ENCODE results near the gene MEIS2. TPM values are rescaled to one million over a fixed set of nuclear protein-coding genes. Genes with fewer than 3 reads are reported as not detected.

Gene MEIS2
- total RNA-seq, 1 experiment from 2014 or later = 28.7 TPM

- BruUV-seq (replicated peaks) = no TSS peak
- Mint-ChIP-seq H3K9me3 (ENCODE audit: unreplicated experiment) (no peaks in the 10 kb centered on the region), H3K4me3 (ENCODE audit: unreplicated experiment) (no peak overlapping the region), H3K36me3 (ENCODE audit: insufficient read depth, unreplicated experiment) (no peaks in the 10 kb centered on the region), H3K27me3 (ENCODE audit: insufficient read depth, unreplicated experiment) (no peaks in the 10 kb centered on the region), H3K4me1 (ENCODE audit: low read depth, unreplicated experiment) (no peaks in the 10 kb centered on the region), H3K27ac (ENCODE audit: unreplicated experiment) (no peak overlapping the region)
- Histone ChIP-seq H3K36me3 (ENCODE audit: control insufficient read depth, insufficient read depth, low read length) (no peaks in the 10 kb centered on the region), H3K4me1 (no peaks in the 10 kb centered on the region), H3K4me3 (ENCODE audit: low read depth, low read length) (no peak overlapping the region), H3K9me3 (no peaks in the 10 kb centered on the region), H3K27me3 (replicated peaks; ENCODE audit: control insufficient read depth, insufficient read depth, low read length) (no peaks in the 10 kb centered on the region)
- TF ChIP-seq, protein P1, sequence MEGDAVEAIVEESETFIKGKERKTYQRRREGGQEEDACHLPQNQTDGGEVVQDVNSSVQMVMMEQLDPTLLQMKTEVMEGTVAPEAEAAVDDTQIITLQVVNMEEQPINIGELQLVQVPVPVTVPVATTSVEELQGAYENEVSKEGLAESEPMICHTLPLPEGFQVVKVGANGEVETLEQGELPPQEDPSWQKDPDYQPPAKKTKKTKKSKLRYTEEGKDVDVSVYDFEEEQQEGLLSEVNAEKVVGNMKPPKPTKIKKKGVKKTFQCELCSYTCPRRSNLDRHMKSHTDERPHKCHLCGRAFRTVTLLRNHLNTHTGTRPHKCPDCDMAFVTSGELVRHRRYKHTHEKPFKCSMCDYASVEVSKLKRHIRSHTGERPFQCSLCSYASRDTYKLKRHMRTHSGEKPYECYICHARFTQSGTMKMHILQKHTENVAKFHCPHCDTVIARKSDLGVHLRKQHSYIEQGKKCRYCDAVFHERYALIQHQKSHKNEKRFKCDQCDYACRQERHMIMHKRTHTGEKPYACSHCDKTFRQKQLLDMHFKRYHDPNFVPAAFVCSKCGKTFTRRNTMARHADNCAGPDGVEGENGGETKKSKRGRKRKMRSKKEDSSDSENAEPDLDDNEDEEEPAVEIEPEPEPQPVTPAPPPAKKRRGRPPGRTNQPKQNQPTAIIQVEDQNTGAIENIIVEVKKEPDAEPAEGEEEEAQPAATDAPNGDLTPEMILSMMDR (IDR thresholded peaks at IDR 0.05; ENCODE audit: insufficient read depth in 1 of 2, low read depth in 1 of 2, low read length in 1 of 2, severe bottlenecking in 1 of 2, unreplicated experiment in 1 of 2) = no peak
- no peak for DNase-seq
- ChIA-PET CTCF (no interaction called here), POLR2A (no interaction called here)
- intact Hi-C loops (cut with micrococcal nuclease; ENCODE audit: unreplicated experiment) = no loop called here
These were observed 15.2 kb upstream of the MEIS2 start for GRCh38 chr15:37115538-37115937.

DNA sequence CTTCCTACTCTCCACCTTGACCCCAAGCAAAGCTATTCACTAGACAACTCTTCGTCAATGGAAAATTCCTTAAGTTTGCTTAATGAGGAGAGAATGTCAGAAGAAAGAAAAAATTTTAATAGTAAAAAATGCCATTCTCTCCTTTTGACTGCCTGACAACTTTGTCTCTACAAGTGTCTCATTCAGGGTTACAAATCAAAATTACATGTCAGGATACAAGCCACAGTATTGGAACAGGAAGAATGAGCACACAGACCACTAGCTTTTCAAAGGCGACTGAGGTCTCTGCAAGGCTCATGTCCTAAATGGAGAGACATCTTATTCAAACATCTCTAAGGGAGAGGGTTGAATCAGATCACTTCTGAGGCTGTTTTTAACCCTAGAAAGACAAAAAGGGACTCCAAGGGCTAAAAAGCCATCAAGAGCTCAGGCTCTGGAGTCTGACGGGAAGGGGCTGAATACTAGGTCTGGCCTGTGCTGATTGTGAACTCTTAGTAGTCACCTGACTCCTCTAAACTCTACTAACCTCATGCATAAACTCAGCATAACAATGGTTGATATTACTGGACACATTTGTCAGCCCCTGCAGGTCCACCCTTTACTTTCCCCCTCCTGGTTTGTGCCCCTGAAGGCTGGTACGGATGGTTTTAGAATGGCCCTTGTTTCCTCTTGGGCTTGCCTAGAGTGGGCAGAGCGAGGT lies 12.8 kb upstream of the MEIS2 start:
- no peak for DNase-seq
- Mint-ChIP-seq H3K27me3 (ENCODE audit: insufficient read depth, unreplicated experiment) (no peaks in the 10 kb centered on the region), H3K4me1 (ENCODE audit: low read depth, unreplicated experiment) (peaks cover 7% of the 10 kb centered on the region), H3K4me3 (ENCODE audit: unreplicated experiment) (no peak overlapping the region), H3K36me3 (ENCODE audit: insufficient read depth, unreplicated experiment) (no peaks in the 10 kb centered on the region), H3K9me3 (ENCODE audit: unreplicated experiment) (no peaks in the 10 kb centered on the region), H3K27ac (ENCODE audit: unreplicated experiment) (no peak overlapping the region)
- TF ChIP-seq, protein P1 (IDR thresholded peaks at IDR 0.05; ENCODE audit: insufficient read depth in 1 of 2, low read depth in 1 of 2, low read length in 1 of 2, severe bottlenecking in 1 of 2, unreplicated experiment in 1 of 2) = no peak
- Histone ChIP-seq H3K27me3 (replicated peaks; ENCODE audit: control insufficient read depth, insufficient read depth, low read length) (no peaks in the 10 kb centered on the region), H3K36me3 (ENCODE audit: control insufficient read depth, insufficient read depth, low read length) (no peaks in the 10 kb centered on the region), H3K4me3 (ENCODE audit: low read depth, low read length) (no peak overlapping the region), H3K9me3 (no peaks in the 10 kb centered on the region), H3K4me1 (no peaks in the 10 kb centered on the region)
- ChIA-PET POLR2A (no interaction called here), CTCF (no interaction called here)
- intact Hi-C loops (cut with micrococcal nuclease; ENCODE audit: unreplicated experiment) = no loop called here
- no TSS peak for BruUV-seq (replicated peaks)

DNA sequence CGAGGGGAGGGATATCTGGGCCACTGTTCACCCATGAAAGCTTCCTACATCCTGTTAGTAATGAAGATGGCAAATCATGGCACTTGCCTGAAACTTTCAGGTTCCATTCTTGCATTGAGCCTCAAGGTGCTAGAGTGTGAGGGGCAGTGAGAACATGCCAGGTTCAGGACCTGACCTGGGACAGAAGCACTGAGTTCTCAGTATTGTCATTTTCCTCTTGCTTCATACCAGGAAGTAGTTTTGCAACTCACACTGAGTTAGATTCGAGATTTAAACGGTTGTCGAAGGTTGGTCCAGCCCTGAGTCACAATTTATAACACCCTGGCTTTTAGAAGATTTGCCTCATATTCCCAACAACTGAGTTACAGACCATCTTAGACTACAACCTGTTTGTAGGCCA lies 11.8 kb upstream of the MEIS2 start:
- H3K9me3 Mint-ChIP-seq (ENCODE audit: unreplicated experiment) = no peaks in the 10 kb centered on the region
- no peak overlapping the region for H3K4me3 ChIP-seq (ENCODE audit: low read depth, low read length)
- CTCF ChIA-PET = no interaction called here
- H3K36me3 Mint-ChIP-seq (ENCODE audit: insufficient read depth, unreplicated experiment) = no peaks in the 10 kb centered on the region
- no peaks in the 10 kb centered on the region for H3K9me3 ChIP-seq
- TF ChIP-seq, protein P1 (IDR thresholded peaks at IDR 0.05; ENCODE audit: insufficient read depth in 1 of 2, low read depth in 1 of 2, low read length in 1 of 2, severe bottlenecking in 1 of 2, unreplicated experiment in 1 of 2) = no peak
- H3K4me1 ChIP-seq = no peaks in the 10 kb centered on the region
- no peaks in the 10 kb centered on the region for H3K36me3 ChIP-seq (ENCODE audit: control insufficient read depth, insufficient read depth, low read length)
- no peaks in the 10 kb centered on the region for H3K27me3 ChIP-seq (replicated peaks; ENCODE audit: control insufficient read depth, insufficient read depth, low read length)
- no TSS peak for BruUV-seq (replicated peaks)
- intact Hi-C loops (cut with micrococcal nuclease; ENCODE audit: unreplicated experiment) = no loop called here
- no peak overlapping the region for H3K27ac Mint-ChIP-seq (ENCODE audit: unreplicated experiment)
- H3K4me1 Mint-ChIP-seq (ENCODE audit: low read depth, unreplicated experiment) = peaks cover 7% of the 10 kb centered on the region
- POLR2A ChIA-PET = no interaction called here
- no peak overlapping the region for H3K4me3 Mint-ChIP-seq (ENCODE audit: unreplicated experiment)
- DNase-seq = no peak
- no peaks in the 10 kb centered on the region for H3K27me3 Mint-ChIP-seq (ENCODE audit: insufficient read depth, unreplicated experiment)

Data from Caco-2 (cell line).